Right lobe of liver (tissue), 6 donors: ENCODE data around the gene THADA. TPM values are rescaled to one million over a fixed set of nuclear protein-coding genes. Genes with fewer than 3 reads are reported as not detected.

Experiments used
- ATAC-seq, 4 donors: fragments of 200-7000 bp; cut with Tn5 transposase; one replicate each; pipeline ENCODE4 v1.9.1; 2020; ENCODE audit warnings: mild to moderate bottlenecking in 4 of 4, moderate library complexity in 4 of 4
- DNase-seq, 3 donors: peaks; one replicate each; pipeline ENCODE4 v3.0.0-alpha.2; 2020
- H3K27ac ChIP-seq, 3 donors: fragments of 200-600 bp; one replicate each; pipeline ENCODE4 v1.8.0; 2022
- H3K27me3 ChIP-seq, 2 donors: fragments of 200-600 bp; one replicate each; pipeline ENCODE4 v1.8.0; 2022
- H3K36me3 ChIP-seq, 4 donors: fragments of 200-600 bp; sonication (generic) in 1 of 4; one replicate each; pipeline versions ENCODE4 v1.5.1 to v1.8.0; 2017 to 2022; ENCODE audit warnings: control low read depth in 1 of 4
- H3K4me1 ChIP-seq, 4 donors: fragments of 200-600 bp; sonication (generic) in 1 of 4; one replicate each; pipeline versions ENCODE4 v1.5.1 to v1.8.0; 2017 to 2022; ENCODE audit warnings: control low read depth in 1 of 4
- H3K4me3 ChIP-seq, 3 donors: fragments of 200-600 bp; one replicate each; pipeline ENCODE4 v1.8.0; 2022
- H3K9me3 ChIP-seq, 4 donors: fragments of 200-600 bp; sonication (generic) in 1 of 4; one replicate each; pipeline versions ENCODE4 v1.5.1 to v1.8.0; 2017 to 2022; ENCODE audit warnings: control low read depth in 1 of 4
- POLR2A ChIP-seq: fragments of 450-650 bp; IDR thresholded peaks from one replicate; pipeline ENCODE4 v1.6.1; 2017; ENCODE audit warnings: antibody characterized with exemption, mild to moderate bottlenecking
- WGBS: methylation state at CpG from one replicate; pipeline ENCODE4 v1.1.6; 2018; ENCODE audit warnings: low coverage, low lambda C conversion rate; ENCODE audit not compliant: insufficient coverage; ENCODE audit errors: missing lambda C conversion rate; 5-methylcytosine and 5-hydroxymethylcytosine counted together
- intact Hi-C, 2 donors: fragments of 100-400 bp; cut with DNase I; formaldehyde crosslinking; loops; one replicate each; pipeline versions ENCODE4 v1.11.2 to v1.14.1; 2022
- total RNA-seq, 6 experiments: library from RNA; depleted of rRNA in 2 of 6; stranded (reverse); fragments of >200 nt in 2 of 6; fragmentation: NEBNext Ultra II Directional in 3 of 6; extraction: Animal tissue kit (Norgen Biotek cat#: 25700) in 3 of 6; gene quantifications; one replicate each; pipeline versions ENCODE4 v1.1.0 to v1.2.4, GENCODE V29; 2016 to 2023
- TF ChIP-seq, protein P1 (sequence below), 4 donors: fragments of 200-600 bp in 3 of 4; fragments of 450-650 bp in 1 of 4; IDR thresholded peaks; one replicate each; pipeline versions ENCODE4 v1.5.1 to v1.8.0; 2016 to 2022; ENCODE audit warnings: antibody characterized with exemption in 4 of 4, mild to moderate bottlenecking in 2 of 4
- donor health status: DM: no; HTN: yes; CAD: no.
- donor health status: DM: no; HTN: no; CAD: no.
- donor health status: DM: no; HTN: no; CAD: no.
- donor health status: DM: no; HTN: yes; CAD: no.
- donor health status: DM: no; HTN: yes; CAD: no.

The THADA gene
- total RNA-seq, 6 experiments from 2014 or later: 12.2 to 21.6 (median 14.0) TPM

DNA sequence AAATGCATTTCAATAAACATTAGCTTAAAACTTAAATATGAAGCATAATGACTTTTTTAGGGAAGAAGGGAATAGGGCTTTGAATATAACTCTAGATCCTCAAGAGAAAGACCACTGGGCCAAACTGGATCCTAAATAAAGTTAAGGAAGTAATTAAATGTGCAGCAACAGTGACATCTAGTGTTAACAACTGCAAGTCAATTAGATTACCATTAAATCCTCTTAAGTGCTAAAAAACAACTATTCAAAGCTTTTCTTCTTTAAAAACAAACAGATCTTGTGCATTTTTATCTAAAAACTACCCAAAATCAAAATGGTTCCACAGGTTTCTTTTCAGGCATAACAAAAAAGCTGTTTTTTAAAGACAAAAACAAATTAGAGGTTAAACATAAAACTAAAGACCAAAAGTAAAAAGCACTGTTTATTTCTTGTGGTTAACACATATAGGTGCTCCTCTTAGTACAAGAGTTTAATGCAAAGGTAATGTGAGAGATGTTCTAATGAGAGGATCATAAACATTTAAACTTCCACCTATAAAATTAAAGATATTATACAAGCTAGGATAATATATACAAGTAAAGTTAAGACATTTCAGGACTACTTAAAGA, 111.4 kb downstream of the THADA start:
- Histone ChIP-seq H3K4me3 (no peak overlapping the region), H3K36me3 (no peaks in the 10 kb centered on the region), H3K4me1 (peaks cover 0 to 46% (median 19%) of the 10 kb centered on the region in 4 donors), H3K27ac (peak overlapping the region in 1 of 3 donors; percentile 88), H3K27me3 (no peaks in the 10 kb centered on the region), H3K9me3 (no peaks in the 10 kb centered on the region)
- ATAC-seq: peak; percentile 59 to 66 (median 65)
- intact Hi-C loops: loop anchor here in 1 of 2 donors (10.0 kb wide), 1 partner anchor 250 kb away; no protein-coding TSS in a partner anchor
- no peak for DNase-seq
- no peak for TF ChIP-seq POLR2A
- TF ChIP-seq, protein P1, sequence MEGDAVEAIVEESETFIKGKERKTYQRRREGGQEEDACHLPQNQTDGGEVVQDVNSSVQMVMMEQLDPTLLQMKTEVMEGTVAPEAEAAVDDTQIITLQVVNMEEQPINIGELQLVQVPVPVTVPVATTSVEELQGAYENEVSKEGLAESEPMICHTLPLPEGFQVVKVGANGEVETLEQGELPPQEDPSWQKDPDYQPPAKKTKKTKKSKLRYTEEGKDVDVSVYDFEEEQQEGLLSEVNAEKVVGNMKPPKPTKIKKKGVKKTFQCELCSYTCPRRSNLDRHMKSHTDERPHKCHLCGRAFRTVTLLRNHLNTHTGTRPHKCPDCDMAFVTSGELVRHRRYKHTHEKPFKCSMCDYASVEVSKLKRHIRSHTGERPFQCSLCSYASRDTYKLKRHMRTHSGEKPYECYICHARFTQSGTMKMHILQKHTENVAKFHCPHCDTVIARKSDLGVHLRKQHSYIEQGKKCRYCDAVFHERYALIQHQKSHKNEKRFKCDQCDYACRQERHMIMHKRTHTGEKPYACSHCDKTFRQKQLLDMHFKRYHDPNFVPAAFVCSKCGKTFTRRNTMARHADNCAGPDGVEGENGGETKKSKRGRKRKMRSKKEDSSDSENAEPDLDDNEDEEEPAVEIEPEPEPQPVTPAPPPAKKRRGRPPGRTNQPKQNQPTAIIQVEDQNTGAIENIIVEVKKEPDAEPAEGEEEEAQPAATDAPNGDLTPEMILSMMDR (IDR thresholded peaks at IDR 0.05): peak; percentile 59 to 81 (median 70)

DNA sequence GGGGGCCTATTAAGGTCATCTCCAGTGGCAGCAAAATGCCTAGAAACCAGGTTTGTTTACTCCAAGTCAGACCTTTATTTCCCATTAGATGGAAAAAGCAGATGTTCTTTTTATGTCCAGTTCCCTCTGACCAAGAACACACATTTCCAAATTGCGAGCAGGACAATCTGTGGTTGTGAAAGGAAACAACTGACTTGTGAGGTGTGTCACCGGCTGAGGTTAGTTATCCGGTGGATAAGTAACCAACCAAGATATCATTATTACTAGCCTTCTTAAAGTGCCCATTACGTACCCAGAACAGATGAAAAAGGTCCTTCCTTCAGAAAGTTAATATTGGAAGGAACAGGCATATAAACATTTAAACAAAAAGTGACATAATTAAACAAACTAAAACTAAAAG, 112.9 kb downstream of the THADA start:
- intact Hi-C loops: loop anchor here in 1 of 2 donors (10.0 kb wide), 1 partner anchor 248 kb away; no protein-coding TSS in a partner anchor
- Histone ChIP-seq H3K9me3 (no peaks in the 10 kb centered on the region), H3K27ac (peak overlapping the region in 2 of 3 donors; percentile 0 to 8), H3K27me3 (no peaks in the 10 kb centered on the region), H3K36me3 (no peaks in the 10 kb centered on the region), H3K4me3 (no peak overlapping the region), H3K4me1 (peaks cover 0 to 46% (median 19%) of the 10 kb centered on the region in 4 donors)
- DNase-seq (no peak), ATAC-seq (peak in 2 of 4 donors; percentile 8 to 19)
- TF ChIP-seq, protein P1 (IDR thresholded peaks at IDR 0.05): no peak
- no peak for TF ChIP-seq POLR2A
- 24% methylated on average over 4 of the region's 4 CpGs for WGBS

DNA sequence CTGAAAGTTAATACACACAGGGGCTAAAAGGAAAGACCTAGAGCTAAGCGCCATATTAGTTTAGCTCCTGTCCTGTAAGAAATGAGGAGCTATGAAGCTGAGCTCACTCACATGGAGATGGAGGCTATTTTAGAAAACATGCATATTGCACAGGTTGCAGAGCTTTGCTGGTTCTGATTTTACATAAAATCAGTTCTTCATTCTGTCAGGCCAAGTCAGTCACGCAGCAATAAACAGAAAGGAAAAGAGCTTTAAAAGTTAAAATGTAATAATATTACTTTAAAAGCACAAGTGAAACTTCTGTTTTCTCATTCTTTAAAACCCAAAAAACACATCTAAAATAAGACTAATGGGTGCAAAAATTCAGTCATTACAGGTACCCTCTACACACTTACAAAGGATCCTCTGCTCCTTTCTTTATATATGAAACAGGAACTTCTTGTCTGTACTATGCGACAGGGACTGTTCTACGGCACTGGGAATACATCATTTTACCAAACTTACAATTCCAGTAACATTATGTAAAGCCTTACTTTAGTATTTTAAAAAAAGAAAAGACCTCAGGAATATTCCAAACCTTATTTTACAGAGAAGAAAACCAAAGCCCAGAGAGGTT, 113.8 kb downstream of the THADA start:
- Histone ChIP-seq H3K27ac (no peak overlapping the region), H3K27me3 (no peaks in the 10 kb centered on the region), H3K4me1 (peaks cover 0 to 43% (median 17%) of the 10 kb centered on the region in 4 donors), H3K4me3 (no peak overlapping the region), H3K9me3 (no peaks in the 10 kb centered on the region), H3K36me3 (no peaks in the 10 kb centered on the region)
- ATAC-seq: no peak
- TF ChIP-seq, protein P1 (IDR thresholded peaks at IDR 0.05): no peak
- TF ChIP-seq POLR2A: no peak
- DNase-seq: no peak
- intact Hi-C loops: loop anchor here in 1 of 2 donors (10.0 kb wide), 1 partner anchor 247 kb away; no protein-coding TSS in a partner anchor
- 74% methylated on average over 4 of the region's 4 CpGs for WGBS

DNA sequence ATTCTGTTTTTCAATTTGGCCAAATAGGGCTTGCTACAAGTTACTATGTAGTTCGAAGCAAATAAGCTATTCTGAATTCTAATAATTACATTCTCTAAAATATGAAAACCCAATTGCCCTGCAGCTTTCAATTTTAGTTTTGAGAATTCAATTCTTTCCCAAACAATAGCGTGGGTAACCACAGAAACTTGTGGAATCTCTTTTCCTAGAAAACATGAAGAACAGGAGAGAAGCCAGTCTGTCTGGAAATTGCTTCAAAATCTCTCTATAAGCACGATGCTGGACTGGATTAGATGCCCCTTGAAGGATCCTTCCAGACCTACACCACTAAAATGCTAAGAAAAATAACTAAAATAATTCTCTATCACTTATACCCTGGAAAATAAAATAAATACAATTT, 115.0 kb downstream of the THADA start:
- H3K4me3 ChIP-seq: no peak overlapping the region
- no peaks in the 10 kb centered on the region for H3K27me3 ChIP-seq
- H3K36me3 ChIP-seq: no peaks in the 10 kb centered on the region
- no peak for ATAC-seq
- H3K27ac ChIP-seq: no peak overlapping the region
- no peak for DNase-seq
- intact Hi-C loops: loop anchor here in 1 of 2 donors (10.0 kb wide), 1 partner anchor 246 kb away; no protein-coding TSS in a partner anchor
- no peaks in the 10 kb centered on the region for H3K9me3 ChIP-seq
- TF ChIP-seq POLR2A: no peak
- TF ChIP-seq, protein P1 (IDR thresholded peaks at IDR 0.05): no peak
- 89% methylated on average over 3 of the region's 3 CpGs for WGBS
- peaks cover 0 to 32% (median 12%) of the 10 kb centered on the region in 4 donors for H3K4me1 ChIP-seq
